SJSA1 (cell line): Measurements from ENCODE around the gene FCGBP. TPM values are rescaled to one million over a fixed set of nuclear protein-coding genes. Genes with fewer than 3 reads are reported as not detected.

Experiments
- DNase-seq, 2 experiments: peaks; one replicate each; pipeline ENCODE4 v3.0.0-alpha.2; 2015 to 2020; ENCODE audit warnings: low spot score in 2 of 2, low read depth in 1 of 2
- H3K27ac ChIP-seq: fragments of 250-450 bp; sonication (Bioruptor Pico); 2 replicates; pipeline ENCODE4 v1.5.1; 2020; ENCODE audit warnings: mild to moderate bottlenecking, moderate library complexity
- H3K27me3 ChIP-seq: fragments of 250-450 bp; sonication (Bioruptor Pico); replicated peaks from 2 replicates; pipeline ENCODE4 v1.5.1; 2020; ENCODE audit warnings: mild to moderate bottlenecking, moderate library complexity
- H3K36me3 ChIP-seq: fragments of 250-450 bp; sonication (Bioruptor Pico); 2 replicates; pipeline ENCODE4 v1.5.1; 2020; ENCODE audit warnings: mild to moderate bottlenecking
- H3K4me1 ChIP-seq: fragments of 250-450 bp; sonication (Bioruptor Pico); replicated peaks from 2 replicates; pipeline ENCODE4 v1.6.1; 2021; ENCODE audit warnings: mild to moderate bottlenecking
- H3K4me3 ChIP-seq: fragments of 250-450 bp; sonication (Bioruptor Pico); 2 replicates; pipeline ENCODE4 v1.5.1; 2020; ENCODE audit warnings: mild to moderate bottlenecking
- H3K9me3 ChIP-seq: fragments of 250-450 bp; sonication (Bioruptor Pico); replicated peaks from 2 replicates; pipeline ENCODE4 v1.5.1; 2020; ENCODE audit warnings: mild to moderate bottlenecking
- total RNA-seq: library from RNA; depleted of rRNA; stranded (reverse); fragments of >200 nt; shearing (Covaris generic); gene quantifications from 2 replicates; pipeline ENCODE4 v1.2.3, GENCODE V29; 2014

The FCGBP gene
- total RNA-seq, 1 experiment from 2014 or later = 0.03 TPM

GRCh38 chr19:39939556-39939955 is 5.1 kb upstream of the FCGBP start:
- 0 out of 2 replicates have a peak, but pooled peaks cover 2% of the 10 kb centered on the region for H3K27me3 ChIP-seq
- no peak for DNase-seq
- H3K9me3 ChIP-seq = no peaks in the 10 kb centered on the region
- H3K4me3 ChIP-seq = no peak overlapping the region
- no peak overlapping the region for H3K27ac ChIP-seq
- H3K36me3 ChIP-seq = no peaks in the 10 kb centered on the region
- no peaks in the 10 kb centered on the region for H3K4me1 ChIP-seq

- Histone ChIP-seq H3K27ac (no peak overlapping the region), H3K9me3 (no peaks in the 10 kb centered on the region), H3K36me3 (no peaks in the 10 kb centered on the region), H3K4me1 (no peaks in the 10 kb centered on the region), H3K27me3 (0 out of 2 replicates have a peak, but pooled peaks cover 2% of the 10 kb centered on the region), H3K4me3 (no peak overlapping the region)
- DNase-seq = no peak
Observed at GRCh38 chr19:39937787-39938186, 3.4 kb upstream of the FCGBP start.

GRCh38 chr19:39937094-39937720 is 2.8 kb upstream of the FCGBP start:
- Histone ChIP-seq H3K4me3 (no peak overlapping the region), H3K36me3 (no peaks in the 10 kb centered on the region), H3K9me3 (no peaks in the 10 kb centered on the region), H3K4me1 (no peaks in the 10 kb centered on the region), H3K27ac (no peak overlapping the region), H3K27me3 (0 out of 2 replicates have a peak, but pooled peaks cover 2% of the 10 kb centered on the region)
- DNase-seq = no peak

- no peak for DNase-seq
- H3K27me3 ChIP-seq = 0 out of 2 replicates have a peak, but pooled peaks cover 2% of the 10 kb centered on the region
- no peak overlapping the region for H3K27ac ChIP-seq
- no peaks in the 10 kb centered on the region for H3K4me1 ChIP-seq
- no peak overlapping the region for H3K4me3 ChIP-seq
- no peaks in the 10 kb centered on the region for H3K9me3 ChIP-seq
- H3K36me3 ChIP-seq = no peaks in the 10 kb centered on the region
Observed at GRCh38 chr19:39936622-39937021, 2.2 kb upstream of the FCGBP start.

GRCh38 chr19:39936020-39936419 is 1.6 kb upstream of the FCGBP start:
- H3K36me3 ChIP-seq = no peaks in the 10 kb centered on the region
- no peaks in the 10 kb centered on the region for H3K4me1 ChIP-seq
- no peaks in the 10 kb centered on the region for H3K9me3 ChIP-seq
- DNase-seq = no peak
- 0 out of 2 replicates have a peak, but pooled peaks cover 2% of the 10 kb centered on the region for H3K27me3 ChIP-seq
- H3K27ac ChIP-seq = no peak overlapping the region
- H3K4me3 ChIP-seq = no peak overlapping the region

GRCh38 chr19:39935364-39935661 is 879 bp upstream of the FCGBP start:
- 0 out of 2 replicates have a peak, but pooled peaks cover 2% of the 10 kb centered on the region for H3K27me3 ChIP-seq
- DNase-seq = no peak

GRCh38 chr19:39929750-39930149 is 4.7 kb downstream of the FCGBP start:
- Histone ChIP-seq H3K36me3 (no peaks in the 10 kb centered on the region), H3K9me3 (no peaks in the 10 kb centered on the region), H3K27ac (no peak overlapping the region), H3K4me3 (no peak overlapping the region), H3K4me1 (no peaks in the 10 kb centered on the region), H3K27me3 (no peaks in the 10 kb centered on the region)
- no peak for DNase-seq

More at GRCh38 chr19:39935364-39935661, 879 bp upstream of the FCGBP start:
- Histone ChIP-seq H3K4me3 (no peak overlapping the region), H3K9me3 (no peaks in the 10 kb centered on the region), H3K36me3 (no peaks in the 10 kb centered on the region), H3K4me1 (no peaks in the 10 kb centered on the region), H3K27ac (no peak overlapping the region)

- Histone ChIP-seq H3K36me3 (no peaks in the 10 kb centered on the region), H3K4me3 (no peak overlapping the region), H3K27me3 (no peaks in the 10 kb centered on the region), H3K27ac (no peak overlapping the region), H3K4me1 (no peaks in the 10 kb centered on the region), H3K9me3 (no peaks in the 10 kb centered on the region)
- DNase-seq = no peak
Observed at GRCh38 chr19:39928357-39928725, 6.1 kb downstream of the FCGBP start.

GRCh38 chr19:39927524-39928356 is 6.7 kb downstream of the FCGBP start:
- no peak for DNase-seq
- H3K4me3 ChIP-seq = no peak overlapping the region
- H3K36me3 ChIP-seq = no peaks in the 10 kb centered on the region
- no peaks in the 10 kb centered on the region for H3K27me3 ChIP-seq
- no peaks in the 10 kb centered on the region for H3K9me3 ChIP-seq
- H3K27ac ChIP-seq = no peak overlapping the region
- no peaks in the 10 kb centered on the region for H3K4me1 ChIP-seq

GRCh38 chr19:39927076-39927475 is 7.4 kb downstream of the FCGBP start:
- Histone ChIP-seq H3K9me3 (no peaks in the 10 kb centered on the region), H3K4me1 (no peaks in the 10 kb centered on the region), H3K27me3 (no peaks in the 10 kb centered on the region), H3K27ac (no peak overlapping the region), H3K36me3 (no peaks in the 10 kb centered on the region), H3K4me3 (no peak overlapping the region)
- no peak for DNase-seq

- Histone ChIP-seq H3K27ac (no peak overlapping the region), H3K36me3 (no peaks in the 10 kb centered on the region), H3K9me3 (no peaks in the 10 kb centered on the region), H3K4me1 (no peaks in the 10 kb centered on the region), H3K27me3 (no peaks in the 10 kb centered on the region), H3K4me3 (no peak overlapping the region)
- no peak for DNase-seq
Observed at GRCh38 chr19:39926170-39926760, 8.2 kb downstream of the FCGBP start.

GRCh38 chr19:39924952-39925351 is 9.5 kb downstream of the FCGBP start:
- Histone ChIP-seq H3K27me3 (no peaks in the 10 kb centered on the region), H3K9me3 (no peaks in the 10 kb centered on the region), H3K27ac (no peak overlapping the region), H3K36me3 (no peaks in the 10 kb centered on the region), H3K4me1 (no peaks in the 10 kb centered on the region), H3K4me3 (no peak overlapping the region)
- peak in 1 of 2 experiments; percentile 6 for DNase-seq

GRCh38 chr19:39924389-39924788 is 10.0 kb downstream of the FCGBP start:
- Histone ChIP-seq H3K4me1 (no peaks in the 10 kb centered on the region), H3K27me3 (no peaks in the 10 kb centered on the region)

GRCh38 chr19:39923862-39924261 is 10.6 kb downstream of the FCGBP start:
- Histone ChIP-seq H3K27me3 (no peaks in the 10 kb centered on the region), H3K4me3 (no peak overlapping the region), H3K9me3 (no peaks in the 10 kb centered on the region), H3K4me1 (no peaks in the 10 kb centered on the region), H3K27ac (no peak overlapping the region), H3K36me3 (no peaks in the 10 kb centered on the region)
- DNase-seq = peak in 1 of 2 experiments; percentile 11

More at GRCh38 chr19:39924389-39924788, 10.0 kb downstream of the FCGBP start:
- H3K27ac ChIP-seq = no peak overlapping the region
- H3K9me3 ChIP-seq = no peaks in the 10 kb centered on the region
- H3K4me3 ChIP-seq = no peak overlapping the region
- peak in 1 of 2 experiments; percentile 30 for DNase-seq
- no peaks in the 10 kb centered on the region for H3K36me3 ChIP-seq
